ENCODE results near the gene MYO7A.

The MYO7A gene

GRCh38 chr11:77166021-77166420, 38.0 kb downstream of the MYO7A start:
- DNase-seq (ENCODE audit: low spot score), result no peak

GRCh38 chr11:77167111-77167626, 39.1 kb downstream of the MYO7A start:
- DNase-seq (ENCODE audit: low spot score), result no peak

DNA sequence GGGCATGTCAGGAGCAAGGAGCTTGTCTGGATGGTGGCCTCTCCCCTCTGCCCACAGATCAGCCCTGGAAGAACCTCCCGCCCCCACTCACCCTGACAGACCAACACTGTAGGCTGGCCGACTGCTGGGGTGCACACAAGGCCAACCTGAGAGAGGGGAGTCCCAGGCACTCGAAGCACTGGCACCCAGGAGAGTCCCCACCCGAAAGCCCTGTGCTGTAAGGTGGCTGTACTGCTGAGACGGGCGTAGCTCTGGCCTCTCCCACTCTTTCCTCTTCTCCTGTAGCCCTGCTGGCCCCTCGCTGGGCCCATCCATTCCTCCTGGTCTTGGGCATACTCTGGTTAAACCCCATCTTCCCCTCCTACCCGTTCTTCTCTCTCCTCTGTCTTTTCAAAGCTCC, 39.7 kb downstream of the MYO7A start:
- no peak for DNase-seq (ENCODE audit: low spot score)

DNA sequence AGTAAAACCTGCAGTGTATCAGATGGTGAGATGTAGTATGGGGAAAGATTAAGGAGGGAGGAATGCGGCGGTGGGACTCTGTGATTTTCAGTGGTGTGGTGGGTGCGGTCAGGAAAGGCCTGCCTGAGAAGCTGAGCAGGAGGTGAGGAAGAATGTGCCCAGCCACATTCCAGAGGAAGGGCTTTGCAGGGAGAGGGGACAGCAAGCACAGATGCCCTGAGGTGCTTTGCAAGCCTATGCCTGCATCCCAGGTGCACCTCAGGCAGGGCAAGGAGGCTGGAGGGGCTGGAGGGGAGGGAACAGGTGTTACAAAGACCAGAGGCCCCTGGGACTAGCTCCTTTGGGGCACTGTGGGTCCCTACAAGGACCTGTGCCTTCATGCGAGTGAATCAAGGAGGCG, 42.1 kb downstream of the MYO7A start:
- DNase-seq (ENCODE audit: low spot score), result no peak

DNA sequence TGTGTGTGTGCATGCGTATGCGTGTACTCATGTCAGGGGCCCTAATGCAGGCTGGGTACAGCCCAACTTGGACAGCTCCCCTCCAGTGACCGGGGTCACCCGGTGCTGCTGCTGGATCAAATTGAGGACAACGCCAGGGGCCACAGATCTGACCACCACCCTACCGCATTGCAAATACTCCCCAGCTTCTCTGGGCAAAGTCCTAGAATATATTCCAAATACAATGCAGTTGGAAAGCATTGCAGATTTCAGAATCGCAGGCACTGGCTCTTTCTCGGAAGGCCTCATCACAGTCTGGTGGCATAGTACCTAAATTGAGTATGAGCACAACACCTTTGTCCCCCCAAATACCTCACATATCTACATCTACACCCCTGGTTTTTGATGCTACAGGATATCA, 43.2 kb downstream of the MYO7A start:
- DNase-seq (ENCODE audit: low spot score), result no peak

- no peak for DNase-seq (ENCODE audit: low spot score)
Measured at GRCh38 chr11:77171885-77172665, 44.0 kb downstream of the MYO7A start.

DNA sequence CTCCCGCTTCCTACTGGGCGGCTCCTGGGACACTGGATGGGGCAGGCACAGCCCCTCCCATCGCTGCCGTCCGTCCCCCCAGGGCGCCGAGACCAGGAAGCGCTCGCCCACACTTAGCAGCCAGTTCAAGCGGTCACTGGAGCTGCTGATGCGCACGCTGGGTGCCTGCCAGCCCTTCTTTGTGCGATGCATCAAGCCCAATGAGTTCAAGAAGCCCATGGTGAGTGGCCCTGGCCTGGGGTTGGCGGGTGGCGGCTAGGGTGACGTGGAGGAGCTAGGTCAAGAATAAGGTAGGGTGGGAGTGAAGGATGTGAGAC, 44.6 kb downstream of the MYO7A start:
- no peak for DNase-seq (ENCODE audit: low spot score)

DNA sequence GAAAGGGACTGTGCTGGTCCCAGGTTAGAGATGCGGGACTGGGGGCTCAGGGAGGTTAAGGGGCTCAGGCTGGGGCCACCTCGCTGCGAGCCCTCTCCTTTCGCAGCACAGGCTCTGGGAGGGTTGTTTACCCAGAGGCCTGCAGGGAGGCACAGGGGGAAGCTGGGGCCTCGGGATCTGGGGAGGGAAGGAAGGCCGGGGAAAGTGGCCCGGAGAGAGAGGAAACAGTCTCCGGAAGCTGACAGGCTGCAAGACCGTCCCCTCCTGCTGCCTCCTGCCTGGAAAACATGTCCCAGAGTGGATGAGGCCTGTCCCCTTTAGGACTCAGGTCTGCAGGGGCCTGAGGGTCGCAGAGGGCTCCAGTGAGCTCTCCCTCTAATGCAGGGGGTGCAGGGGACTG, 45.4 kb downstream of the MYO7A start:
- DNase-seq (ENCODE audit: low spot score), result no peak

DNA sequence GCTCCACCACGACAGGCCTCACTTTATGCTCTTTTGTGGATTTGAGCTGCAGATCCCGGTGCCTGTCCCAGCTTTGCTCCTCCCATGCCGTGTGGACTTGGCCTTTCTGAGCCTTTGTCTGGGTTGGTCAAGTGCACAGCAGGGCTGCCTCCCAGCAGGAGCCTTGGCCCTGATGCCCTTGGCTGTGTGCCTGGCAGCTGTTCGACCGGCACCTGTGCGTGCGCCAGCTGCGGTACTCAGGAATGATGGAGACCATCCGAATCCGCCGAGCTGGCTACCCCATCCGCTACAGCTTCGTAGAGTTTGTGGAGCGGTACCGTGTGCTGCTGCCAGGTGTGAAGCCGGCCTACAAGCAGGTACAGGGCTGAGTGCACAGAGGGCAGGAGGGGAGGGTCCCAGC, 46.5 kb downstream of the MYO7A start:
- DNase-seq (ENCODE audit: low spot score), result no peak

DNA sequence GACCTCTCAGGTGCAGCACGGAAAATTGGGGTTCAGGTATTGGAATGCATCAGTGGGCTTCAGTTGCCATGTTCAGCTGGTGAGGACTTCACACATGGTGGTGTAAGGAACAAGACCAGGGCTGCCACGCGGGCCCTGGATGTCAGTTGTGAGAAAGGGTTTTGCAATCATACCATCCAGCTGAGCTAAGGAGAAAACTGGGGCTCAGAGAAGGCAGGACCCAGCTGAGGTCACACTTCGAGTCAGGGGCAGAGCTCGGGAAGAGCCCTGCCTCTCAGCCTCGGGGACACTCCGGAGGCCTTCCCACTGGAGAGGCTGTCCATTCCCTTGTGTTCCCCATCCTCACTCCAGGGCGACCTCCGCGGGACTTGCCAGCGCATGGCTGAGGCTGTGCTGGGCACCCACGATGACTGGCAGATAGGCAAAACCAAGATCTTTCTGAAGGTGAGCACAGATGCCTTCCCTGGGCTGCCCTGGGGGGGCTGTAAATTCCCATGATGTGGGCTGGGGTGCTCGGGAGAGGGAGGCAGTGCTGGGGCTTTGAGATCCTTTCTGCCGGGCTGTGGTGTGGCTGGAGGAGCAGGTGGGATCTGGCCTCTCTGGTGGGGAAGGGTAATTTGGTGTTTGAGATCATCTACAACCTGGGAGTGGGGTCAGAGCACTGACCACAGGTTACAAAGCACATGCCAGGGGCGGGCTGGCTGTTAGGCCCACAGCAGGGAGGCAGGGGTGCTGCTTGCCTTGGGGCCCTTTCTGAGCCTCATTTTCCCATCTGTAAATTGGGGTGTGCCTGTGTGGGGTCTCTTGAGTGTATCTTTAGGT, 47.2 kb downstream of the MYO7A start:
- DNase-seq (ENCODE audit: low spot score), result no peak

DNA sequence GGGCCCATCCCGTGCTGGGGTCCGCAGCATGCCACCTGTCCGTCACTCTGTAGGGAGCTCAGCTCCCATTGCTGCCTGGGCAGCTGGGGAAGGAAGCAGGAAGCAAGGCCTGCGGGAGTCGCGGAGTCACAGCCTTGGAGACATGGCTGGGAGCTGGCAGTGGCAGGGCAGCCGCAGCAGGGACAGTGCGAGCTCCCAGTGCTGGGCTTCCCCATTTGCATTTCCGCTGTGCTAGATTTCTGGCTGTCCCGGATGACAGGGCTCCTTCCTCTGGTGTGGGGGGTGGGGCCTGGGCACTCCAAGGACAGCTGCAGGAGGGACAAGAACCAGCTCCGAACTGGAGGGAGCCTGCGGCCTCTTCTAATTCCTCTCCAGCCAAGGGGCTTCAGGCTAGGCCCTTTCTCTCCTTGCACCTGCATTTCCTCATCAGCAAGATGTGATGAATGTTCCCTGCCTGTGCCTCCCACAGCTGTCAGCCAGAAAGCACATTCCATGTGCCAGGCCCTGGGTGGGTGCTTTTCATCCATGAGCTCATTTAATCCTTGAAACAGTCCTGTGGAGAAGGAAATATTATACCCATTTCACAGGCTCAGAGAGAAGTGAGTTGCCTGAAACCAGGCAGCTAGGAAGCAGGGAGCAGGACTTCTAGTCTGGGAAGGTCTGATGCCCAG, 48.0 kb downstream of the MYO7A start:
- DNase-seq (ENCODE audit: low spot score), result no peak

GRCh38 chr11:77176996-77177395, 49.0 kb downstream of the MYO7A start:
- DNase-seq (ENCODE audit: low spot score), result no peak

DNA sequence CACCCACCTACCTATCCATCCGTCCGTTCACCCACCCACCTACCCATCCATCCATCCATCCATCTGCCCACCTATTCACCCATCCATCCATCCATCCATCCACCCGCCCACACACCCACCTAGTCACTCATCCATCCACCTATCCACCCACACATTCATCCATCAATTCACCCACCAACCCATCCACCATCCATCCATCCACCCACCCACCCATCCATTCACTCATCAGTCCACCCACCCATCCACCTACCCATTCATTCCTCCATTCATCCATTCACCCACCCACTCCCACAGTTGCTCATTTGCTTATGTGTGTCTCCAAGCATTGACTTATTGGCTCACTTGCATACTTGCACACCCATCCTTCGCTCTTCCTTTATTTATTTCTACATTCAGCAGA, 50.1 kb downstream of the MYO7A start:
- no peak for DNase-seq (ENCODE audit: low spot score)

- no peak for DNase-seq (ENCODE audit: low spot score)
Measured at GRCh38 chr11:77179048-77179447, 51.0 kb downstream of the MYO7A start.

DNA sequence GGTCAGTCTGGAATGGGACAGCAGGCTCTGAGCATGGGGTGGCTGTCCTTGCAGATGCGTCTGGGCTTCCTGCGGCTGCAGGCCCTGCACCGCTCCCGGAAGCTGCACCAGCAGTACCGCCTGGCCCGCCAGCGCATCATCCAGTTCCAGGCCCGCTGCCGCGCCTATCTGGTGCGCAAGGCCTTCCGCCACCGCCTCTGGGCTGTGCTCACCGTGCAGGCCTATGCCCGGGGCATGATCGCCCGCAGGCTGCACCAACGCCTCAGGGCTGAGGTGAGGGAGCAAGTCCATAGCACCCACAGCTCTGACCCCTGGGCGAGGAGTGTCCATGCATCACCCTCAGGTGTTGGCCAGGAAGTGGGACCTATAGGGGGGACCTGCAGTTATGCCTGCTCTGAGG, 51.6 kb downstream of the MYO7A start:
- no peak for DNase-seq (ENCODE audit: low spot score)

DNA sequence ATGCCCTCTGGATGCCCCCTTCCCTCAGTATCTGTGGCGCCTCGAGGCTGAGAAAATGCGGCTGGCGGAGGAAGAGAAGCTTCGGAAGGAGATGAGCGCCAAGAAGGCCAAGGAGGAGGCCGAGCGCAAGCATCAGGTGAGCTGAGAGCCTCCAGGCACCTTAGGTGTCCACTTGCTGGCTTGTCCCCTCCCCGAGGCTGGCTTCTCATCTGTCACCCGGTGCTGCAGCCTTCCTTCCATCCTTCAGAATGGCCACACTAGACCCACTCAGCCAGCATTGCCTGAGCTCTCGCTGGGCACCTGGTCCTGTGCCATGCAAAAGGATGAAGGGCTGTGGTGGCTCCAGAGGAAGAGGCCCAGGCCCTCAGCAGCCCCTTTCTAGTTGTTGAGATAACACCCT, 52.3 kb downstream of the MYO7A start:
- DNase-seq (ENCODE audit: low spot score), result no peak

- no peak for DNase-seq (ENCODE audit: low spot score)
Measured at GRCh38 chr11:77181226-77181625, 53.2 kb downstream of the MYO7A start.

GRCh38 chr11:77181799-77182541, 53.9 kb downstream of the MYO7A start:
- no peak for DNase-seq (ENCODE audit: low spot score)

- no peak for DNase-seq (ENCODE audit: low spot score)
Measured at GRCh38 chr11:77182542-77183430, 54.7 kb downstream of the MYO7A start.

DNA sequence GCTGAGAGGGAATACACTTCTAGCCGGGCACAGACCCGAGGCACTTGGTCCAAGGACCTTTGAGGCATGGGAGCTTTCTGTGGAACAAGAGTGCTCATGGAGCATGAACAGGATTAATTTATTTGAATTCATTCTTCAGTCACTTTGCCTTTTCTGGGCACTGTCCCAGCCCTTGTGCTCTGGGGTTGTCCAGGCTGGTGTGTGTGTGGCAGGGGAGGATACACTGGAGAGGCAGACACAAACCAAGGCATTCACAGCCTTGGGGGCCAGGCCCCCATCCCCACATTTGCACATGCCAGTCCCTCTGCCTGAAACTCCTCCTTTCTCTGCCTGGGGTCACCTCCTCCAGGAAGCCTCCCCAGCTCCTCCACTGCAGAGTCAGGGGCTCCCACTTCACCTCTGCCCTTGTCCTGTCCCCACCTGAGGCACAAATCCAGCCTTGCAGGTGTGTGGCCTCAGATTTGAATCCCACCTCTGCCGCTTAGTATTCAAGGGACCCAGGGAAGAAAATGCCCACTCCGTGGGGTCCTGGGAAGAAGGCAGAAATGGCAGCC, 55.5 kb downstream of the MYO7A start:
- DNase-seq (ENCODE audit: low spot score), result no peak

All from LoVo (cell line).